ENCODE results near the gene SHROOM1.
"Not testable (repeated sequence)": the region's sequence is repeated elsewhere in the genome, so short reads cannot be mapped to it uniquely, and the experiment has no call there.

GRCh38 chr5:132804219-132804618 lies 26.2 kb downstream of the SHROOM1 start:
- TF ChIP-seq, protein P1, sequence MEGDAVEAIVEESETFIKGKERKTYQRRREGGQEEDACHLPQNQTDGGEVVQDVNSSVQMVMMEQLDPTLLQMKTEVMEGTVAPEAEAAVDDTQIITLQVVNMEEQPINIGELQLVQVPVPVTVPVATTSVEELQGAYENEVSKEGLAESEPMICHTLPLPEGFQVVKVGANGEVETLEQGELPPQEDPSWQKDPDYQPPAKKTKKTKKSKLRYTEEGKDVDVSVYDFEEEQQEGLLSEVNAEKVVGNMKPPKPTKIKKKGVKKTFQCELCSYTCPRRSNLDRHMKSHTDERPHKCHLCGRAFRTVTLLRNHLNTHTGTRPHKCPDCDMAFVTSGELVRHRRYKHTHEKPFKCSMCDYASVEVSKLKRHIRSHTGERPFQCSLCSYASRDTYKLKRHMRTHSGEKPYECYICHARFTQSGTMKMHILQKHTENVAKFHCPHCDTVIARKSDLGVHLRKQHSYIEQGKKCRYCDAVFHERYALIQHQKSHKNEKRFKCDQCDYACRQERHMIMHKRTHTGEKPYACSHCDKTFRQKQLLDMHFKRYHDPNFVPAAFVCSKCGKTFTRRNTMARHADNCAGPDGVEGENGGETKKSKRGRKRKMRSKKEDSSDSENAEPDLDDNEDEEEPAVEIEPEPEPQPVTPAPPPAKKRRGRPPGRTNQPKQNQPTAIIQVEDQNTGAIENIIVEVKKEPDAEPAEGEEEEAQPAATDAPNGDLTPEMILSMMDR (IDR thresholded peaks at IDR 0.05): not testable (repeated sequence)
- TF ChIP-seq EZH2 (IDR thresholded peaks at IDR 0.05; ENCODE audit: borderline replicate concordance, insufficient read depth, low read depth, low read length, poor library complexity, severe bottlenecking): not testable (repeated sequence)

All from B cell (primary cell).